AG04449 (cell line): ENCODE results near the gene ARHGAP10.

ENCODE experiments used
- CTCF ChIA-PET: fragments of 350-600 bp; formaldehyde crosslinking; extraction: SDS; loops from one replicate; lab custom pipeline; 2021; ENCODE audit warnings: antibody characterized with exemption; lab: Yijun Ruan, JAX
- POLR2A ChIA-PET: fragments of 400-600, 350-600 bp; formaldehyde crosslinking; extraction: SDS; loops from one replicate; lab custom pipeline; 2020; ENCODE audit warnings: antibody characterized with exemption, inconsistent platforms; lab: Yijun Ruan, JAX
- DNase-seq: peaks from one replicate; pipeline ENCODE4 v3.0.0-alpha.2; 2010; ENCODE audit warnings: low read depth, low spot score
- H3K4me3 ChIP-seq: 2 replicates; pipeline ENCODE4 v1.5.1; 2011; ENCODE audit warnings: low read depth, mild to moderate bottlenecking, control low read depth, low read length
- TF ChIP-seq, protein P1 (sequence below): IDR thresholded peaks from one replicate; pipeline ENCODE4 v1.5.1; 2011; ENCODE audit warnings: mild to moderate bottlenecking, moderate library complexity, low read length, control low read depth, inconsistent platforms; ENCODE audit not compliant: insufficient read depth; ENCODE audit errors: missing control alignments

ARHGAP10 gene

GRCh38 chr4:148101235-148101634 lies 369.3 kb downstream of the ARHGAP10 start:
- CTCF ChIA-PET, result interaction anchor here (0.7 kb wide), 1 partner anchor 16 kb away, joined by 3 read pairs; no protein-coding TSS in a partner anchor
- TF ChIP-seq, protein P1, sequence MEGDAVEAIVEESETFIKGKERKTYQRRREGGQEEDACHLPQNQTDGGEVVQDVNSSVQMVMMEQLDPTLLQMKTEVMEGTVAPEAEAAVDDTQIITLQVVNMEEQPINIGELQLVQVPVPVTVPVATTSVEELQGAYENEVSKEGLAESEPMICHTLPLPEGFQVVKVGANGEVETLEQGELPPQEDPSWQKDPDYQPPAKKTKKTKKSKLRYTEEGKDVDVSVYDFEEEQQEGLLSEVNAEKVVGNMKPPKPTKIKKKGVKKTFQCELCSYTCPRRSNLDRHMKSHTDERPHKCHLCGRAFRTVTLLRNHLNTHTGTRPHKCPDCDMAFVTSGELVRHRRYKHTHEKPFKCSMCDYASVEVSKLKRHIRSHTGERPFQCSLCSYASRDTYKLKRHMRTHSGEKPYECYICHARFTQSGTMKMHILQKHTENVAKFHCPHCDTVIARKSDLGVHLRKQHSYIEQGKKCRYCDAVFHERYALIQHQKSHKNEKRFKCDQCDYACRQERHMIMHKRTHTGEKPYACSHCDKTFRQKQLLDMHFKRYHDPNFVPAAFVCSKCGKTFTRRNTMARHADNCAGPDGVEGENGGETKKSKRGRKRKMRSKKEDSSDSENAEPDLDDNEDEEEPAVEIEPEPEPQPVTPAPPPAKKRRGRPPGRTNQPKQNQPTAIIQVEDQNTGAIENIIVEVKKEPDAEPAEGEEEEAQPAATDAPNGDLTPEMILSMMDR, result no peak
- POLR2A ChIA-PET, result no interaction called here
- no peak overlapping the region for H3K4me3 ChIP-seq
- DNase-seq, result no peak

GRCh38 chr4:148101790-148102189 lies 369.9 kb downstream of the ARHGAP10 start:
- CTCF ChIA-PET, result interaction anchor here (0.7 kb wide), 1 partner anchor 16 kb away, joined by 3 read pairs; no protein-coding TSS in a partner anchor
- DNase-seq, result no peak
- no peak overlapping the region for H3K4me3 ChIP-seq
- POLR2A ChIA-PET, result no interaction called here
- TF ChIP-seq, protein P1, result no peak

DNA sequence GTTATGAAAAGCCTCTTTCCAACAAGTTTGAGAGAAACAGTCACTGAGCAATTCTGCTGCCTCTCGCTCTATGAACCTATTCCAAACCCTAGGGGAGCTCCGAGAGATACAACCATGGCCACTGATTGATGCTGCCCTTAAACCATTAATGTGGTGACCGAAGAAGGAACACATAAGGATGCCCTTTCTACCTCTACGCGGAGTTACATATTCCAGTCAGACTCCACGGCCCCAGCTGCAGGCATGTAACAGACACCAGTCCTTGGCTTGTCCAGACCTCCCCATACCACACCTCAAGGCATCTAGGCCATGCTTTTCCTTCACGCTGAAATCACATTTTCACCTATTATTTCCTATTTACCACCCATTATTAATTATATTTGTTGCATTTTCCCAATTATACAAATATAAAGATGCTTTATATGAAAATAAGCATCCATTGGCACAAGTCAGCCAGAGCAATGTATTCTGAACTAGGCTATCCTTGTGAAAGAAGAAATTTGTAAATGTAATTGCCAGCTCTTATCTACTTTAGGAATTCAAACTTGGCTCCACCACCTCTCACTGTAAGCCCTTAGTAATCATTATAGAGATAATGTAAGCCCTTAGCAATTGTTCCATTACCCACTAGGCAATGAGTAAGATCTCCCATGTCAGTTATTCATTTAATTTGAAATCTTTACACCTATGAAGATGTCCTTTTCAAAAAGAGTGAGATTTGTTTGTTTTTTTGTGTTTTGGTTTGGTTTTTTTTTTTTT lies 371.9 kb downstream of the ARHGAP10 start:
- H3K4me3 ChIP-seq, result no peak overlapping the region
- TF ChIP-seq, protein P1, result no peak
- no peak for DNase-seq
- CTCF ChIA-PET, result no interaction called here
- POLR2A ChIA-PET, result no interaction called here

DNA sequence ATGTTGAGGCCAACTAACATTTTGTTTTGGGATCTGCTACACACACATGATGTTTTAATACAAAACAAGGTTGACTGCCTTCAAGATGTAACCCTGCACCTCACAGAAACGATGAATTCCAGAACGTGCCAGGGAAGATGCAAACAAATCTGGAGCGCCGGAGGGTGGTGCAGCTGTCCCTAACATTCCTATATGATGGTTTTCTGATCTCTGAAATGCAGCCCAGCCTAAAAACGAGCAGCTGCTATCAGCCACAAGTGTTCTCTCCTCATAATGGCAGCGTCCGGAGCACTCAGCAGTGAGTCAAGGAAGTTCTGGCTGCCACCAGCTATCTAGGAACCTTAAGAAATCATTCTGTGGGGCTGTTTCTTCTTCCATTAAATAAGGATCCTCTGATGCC lies 376.9 kb downstream of the ARHGAP10 start:
- ChIA-PET POLR2A (no interaction called here), CTCF (no interaction called here)
- no peak overlapping the region for H3K4me3 ChIP-seq
- no peak for DNase-seq
- TF ChIP-seq, protein P1, result no peak

- CTCF ChIA-PET, result no interaction called here
These were observed 377.3 kb downstream of the ARHGAP10 start for GRCh38 chr4:148109216-148109615.

GRCh38 chr4:148110169-148110568 lies 378.3 kb downstream of the ARHGAP10 start:
- no peak for DNase-seq
- ChIA-PET POLR2A (no interaction called here), CTCF (no interaction called here)
- TF ChIP-seq, protein P1, result no peak
- H3K4me3 ChIP-seq, result no peak overlapping the region

More at GRCh38 chr4:148109216-148109615, 377.3 kb downstream of the ARHGAP10 start:
- TF ChIP-seq, protein P1, result no peak
- DNase-seq, result no peak
- H3K4me3 ChIP-seq, result no peak overlapping the region
- POLR2A ChIA-PET, result no interaction called here
